Left hindlimb (tissue), 1 donor: ENCODE data around the gene CD81.

ENCODE experiments used
- DNase-seq: peaks from one replicate; pipeline ENCODE4 v3.0.0-alpha.2; 2018

Gene CD81

DNA sequence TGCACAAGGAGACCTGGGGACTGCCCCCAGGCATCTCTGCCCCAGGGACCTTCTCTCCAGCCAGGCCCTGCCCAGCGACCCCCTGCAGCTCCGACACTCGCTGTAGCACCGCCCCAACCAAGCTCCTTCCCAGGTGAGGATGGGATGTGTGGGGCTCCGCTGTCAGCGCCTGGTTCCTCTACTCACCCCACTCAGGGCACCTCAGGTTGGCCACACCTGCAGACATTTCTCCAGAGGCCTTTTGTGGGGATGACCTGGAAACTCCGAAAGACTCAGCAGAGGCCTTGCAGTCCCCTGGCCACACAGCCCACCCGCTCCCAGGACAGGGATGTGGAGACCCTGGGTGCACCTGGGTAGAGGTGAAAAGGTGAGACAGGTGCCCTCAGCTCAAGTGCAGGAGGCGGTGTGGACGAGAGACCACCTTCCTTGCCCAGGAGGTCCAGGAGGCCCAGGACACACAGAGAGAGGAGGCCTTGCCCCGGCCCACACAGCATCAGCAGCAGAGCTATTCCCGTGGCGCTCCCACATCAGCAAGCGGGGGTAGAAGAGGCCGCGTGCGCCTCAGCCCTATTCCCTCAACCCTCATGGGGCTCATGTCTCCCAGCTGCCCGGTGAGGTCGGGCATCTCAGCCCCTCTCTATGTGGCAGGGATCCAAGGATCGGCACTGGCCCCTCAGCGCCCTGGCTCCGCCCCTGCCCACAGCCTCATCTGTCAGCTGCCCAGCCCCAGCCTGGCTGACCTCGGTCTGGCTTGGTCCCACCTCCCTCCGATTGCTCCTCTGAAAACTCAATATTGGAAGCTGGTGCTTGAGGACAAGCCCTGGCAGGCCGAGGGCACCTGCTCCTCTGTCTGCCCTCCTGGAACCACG, 46.3 kb downstream of the CD81 start:
- no peak for DNase-seq

DNA sequence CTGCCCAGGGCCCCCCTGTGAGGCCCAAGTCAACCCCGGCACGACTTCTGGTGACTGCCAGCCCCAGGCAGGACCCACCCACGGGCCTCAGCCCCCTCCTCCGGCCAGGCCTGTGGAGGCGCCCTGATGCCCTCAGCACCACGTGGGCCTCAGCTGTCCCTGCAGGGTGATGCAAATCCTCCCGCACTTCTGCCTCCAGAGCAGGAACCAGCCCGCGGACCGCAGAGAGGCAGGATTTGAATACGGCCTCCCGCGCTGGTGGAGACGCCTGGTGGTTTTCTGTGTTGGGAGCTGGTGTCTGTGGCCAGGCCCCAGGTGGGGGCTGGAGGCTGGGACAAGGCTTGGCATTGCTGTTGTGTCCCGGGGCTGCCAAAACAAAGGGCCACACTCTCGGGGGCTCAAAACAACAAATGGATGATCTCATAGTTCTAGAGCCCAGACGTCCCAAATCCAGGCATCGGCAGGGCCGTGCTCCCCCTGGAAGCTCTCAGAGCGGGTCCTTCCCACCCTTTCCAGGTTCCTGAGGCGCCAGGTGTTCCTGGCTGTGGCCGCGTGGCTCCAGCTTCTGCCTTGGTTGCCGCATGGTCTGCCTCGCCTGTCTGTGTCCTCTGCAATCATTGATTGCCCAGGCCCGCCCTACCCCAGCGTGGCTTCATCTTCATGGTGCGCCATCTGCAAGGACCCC, 47.8 kb downstream of the CD81 start:
- DNase-seq, result no peak

DNA sequence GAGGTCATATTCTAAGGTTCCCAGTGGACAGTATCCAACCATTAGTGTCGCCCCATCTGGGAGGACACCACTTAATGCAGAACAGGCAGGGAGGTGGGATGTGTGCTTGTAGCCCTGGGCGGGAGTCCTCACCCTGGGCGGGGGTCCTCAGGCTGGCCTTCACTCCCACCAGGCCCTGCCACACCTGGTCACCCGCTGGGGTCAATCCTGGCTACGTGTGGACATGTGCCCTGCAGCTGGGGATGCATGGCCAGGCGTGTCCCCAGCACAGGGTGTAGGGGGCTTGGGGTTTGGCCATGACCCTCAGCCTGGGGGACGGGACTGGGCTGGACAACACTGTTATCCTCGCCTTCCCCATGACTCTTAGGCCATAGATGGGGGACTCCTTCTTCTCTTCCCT, 48.4 kb downstream of the CD81 start:
- DNase-seq, result no peak

DNA sequence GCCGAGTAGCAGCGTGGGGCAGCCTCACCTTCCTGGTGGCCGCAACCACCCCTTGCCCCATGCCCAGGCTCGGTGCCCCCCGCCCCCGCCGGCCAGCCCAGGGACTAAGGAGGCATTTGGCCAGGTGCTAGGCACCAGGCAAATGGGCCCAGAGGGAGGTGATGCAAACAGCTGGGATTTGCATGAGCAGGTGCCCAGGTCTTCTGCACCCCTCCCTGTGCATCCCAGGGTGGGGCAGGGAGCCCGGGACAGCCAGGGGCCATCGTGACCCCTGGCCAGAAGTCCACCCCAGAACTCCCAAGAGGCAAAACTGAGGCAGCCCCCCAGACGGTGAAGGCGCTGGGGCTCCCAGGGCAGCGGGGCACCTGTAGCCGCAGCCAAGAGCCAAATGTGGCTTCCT, 49.1 kb downstream of the CD81 start:
- DNase-seq, result no peak

DNA sequence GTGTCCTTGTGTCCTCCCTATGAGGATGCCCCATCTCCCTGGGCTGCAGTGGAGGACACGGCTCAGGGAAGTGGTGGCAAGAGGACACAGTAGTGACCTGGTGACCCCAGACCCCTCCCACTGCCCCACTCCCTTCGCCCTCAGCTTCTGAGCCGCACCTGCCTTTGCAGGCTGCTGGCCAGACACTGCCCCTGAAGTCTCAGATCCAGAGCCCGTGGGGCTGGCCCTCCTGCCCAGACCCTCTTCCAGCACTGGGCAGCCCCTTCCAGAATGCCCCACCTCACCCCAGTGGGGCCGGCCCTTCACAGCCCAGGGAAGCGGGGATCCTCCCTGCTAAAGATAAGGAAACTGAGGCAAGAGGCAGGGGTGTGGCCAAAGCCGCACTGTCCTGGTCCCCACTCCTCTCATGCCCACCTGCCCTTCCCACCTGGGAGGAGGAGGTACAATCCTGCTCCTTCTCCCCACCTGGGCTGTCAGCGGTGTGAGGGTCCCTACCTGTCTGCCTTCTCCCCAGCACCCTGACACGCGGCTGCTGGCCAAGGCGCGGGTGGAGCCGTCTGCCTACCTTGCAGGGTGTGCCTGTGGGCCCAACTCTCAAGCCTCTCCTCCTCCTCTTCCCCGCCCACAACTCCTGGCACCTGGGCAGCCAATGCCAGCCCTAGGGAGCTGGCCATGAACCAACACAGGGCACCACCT, 49.9 kb downstream of the CD81 start:
- no peak for DNase-seq

DNA sequence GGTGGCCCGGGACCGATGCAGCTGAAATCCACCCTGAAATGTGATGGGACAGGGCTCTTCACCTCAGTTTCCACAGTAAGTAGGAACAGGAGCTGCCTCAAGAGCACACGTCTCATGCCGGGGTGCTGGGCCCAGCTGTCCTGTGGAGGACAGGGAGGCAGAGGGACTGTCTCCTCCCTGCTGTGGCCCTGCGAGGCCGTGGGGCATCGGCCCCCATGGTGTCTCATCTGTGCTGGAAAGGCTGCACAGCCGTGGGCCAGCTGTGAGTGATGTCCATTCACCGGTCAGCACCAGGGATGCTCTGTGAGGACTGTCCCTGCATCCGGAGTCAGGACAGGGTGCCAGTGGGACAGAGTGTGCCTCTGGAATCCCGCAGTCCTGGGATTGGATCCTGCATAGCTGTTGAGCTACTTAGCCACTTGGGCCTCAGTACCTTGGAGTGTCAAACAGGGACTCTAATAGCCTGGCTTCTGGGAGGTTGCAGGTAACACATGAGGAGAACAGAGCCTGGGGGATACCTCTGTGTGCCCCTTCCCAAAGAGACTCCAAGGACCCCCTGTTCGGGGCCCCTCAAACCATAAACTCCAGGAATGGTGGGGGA, 50.7 kb downstream of the CD81 start:
- DNase-seq, result no peak

DNA sequence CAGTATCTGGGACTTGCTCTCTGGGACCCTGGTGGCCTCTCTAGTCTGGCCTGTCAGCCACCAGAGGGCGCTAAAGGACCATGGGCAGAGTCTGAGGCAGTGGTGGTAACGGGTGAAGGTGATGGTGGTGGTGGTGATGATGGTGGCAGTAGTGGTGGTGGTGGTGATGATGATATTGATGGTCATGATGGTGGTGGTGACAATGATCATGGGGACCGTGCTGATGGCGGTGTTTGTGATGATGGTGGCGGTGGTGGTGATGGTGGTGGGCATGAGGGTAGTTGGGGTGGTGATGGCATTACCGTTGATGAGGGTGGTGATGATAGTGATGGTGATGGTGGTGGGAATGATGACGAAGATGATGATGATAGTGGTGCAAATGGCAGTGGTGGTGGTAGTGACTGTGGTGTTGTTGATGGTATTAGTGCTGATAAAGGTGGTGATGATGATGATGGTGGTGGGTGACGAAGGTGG, 51.2 kb downstream of the CD81 start:
- no peak for DNase-seq

DNA sequence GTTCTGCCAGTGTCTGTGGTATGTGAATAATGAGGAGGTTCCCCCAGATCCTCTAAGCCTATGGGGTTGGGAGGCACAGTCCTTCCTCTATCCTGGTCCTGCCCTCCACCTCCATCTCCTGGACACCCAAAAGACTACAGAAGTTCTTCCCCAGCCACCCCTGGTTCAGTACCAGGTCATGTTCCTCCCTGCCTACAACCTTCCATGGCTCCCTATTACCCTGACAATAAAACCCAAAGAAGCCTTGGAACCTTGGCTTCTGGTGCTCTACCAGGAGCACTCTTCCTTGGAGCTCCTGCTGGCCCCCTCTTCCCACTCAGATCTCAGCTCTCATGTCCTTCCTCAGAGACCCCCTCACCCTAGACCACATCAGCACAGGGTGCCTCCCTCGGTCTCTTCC, 54.3 kb downstream of the CD81 start:
- no peak for DNase-seq

DNA sequence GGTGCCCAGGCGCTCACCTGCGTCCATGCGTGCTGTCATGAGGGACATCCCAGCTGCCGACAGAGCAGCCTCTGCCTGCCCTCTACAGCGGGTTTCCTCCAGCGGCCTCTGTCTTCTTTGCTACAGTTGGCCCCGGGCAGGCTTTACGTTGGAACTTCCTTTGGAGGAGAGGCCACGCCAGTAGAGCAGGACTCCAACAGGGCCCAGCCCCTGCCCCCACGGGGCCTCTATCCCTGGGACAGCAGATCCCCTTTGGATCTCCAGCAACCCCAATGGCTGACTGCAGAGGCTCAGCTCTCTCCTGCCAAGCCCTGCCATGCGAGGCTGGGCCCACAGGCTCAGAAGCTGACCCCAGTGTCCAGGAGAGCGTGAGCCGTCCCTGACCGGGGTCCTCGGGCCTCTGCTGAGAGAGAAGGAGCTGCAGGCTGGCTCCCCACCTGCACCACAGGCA, 55.1 kb downstream of the CD81 start:
- peak; percentile 21 for DNase-seq

DNA sequence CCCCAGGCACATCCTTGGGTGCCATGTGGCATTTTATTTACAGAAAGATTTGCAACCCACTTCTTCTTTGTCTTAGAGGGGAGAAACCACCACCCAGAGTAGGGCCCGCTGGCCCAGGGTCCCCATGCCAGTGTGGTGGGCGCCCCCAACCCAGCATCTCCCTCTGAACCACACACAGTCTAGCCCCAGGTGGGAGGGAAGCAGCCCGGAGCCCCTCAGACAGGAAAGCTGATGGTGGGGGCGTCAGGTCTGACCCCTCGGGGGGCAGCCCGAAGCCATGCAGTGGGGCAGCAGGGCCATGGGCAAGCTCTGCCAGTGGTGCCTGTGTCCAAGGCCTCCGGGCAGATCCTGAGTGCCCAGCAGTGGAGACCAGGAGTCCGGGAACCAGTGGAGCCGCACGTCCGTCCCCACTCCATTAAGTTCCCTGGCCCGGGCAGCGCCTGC, 55.5 kb downstream of the CD81 start:
- peak; percentile 18 for DNase-seq

DNA sequence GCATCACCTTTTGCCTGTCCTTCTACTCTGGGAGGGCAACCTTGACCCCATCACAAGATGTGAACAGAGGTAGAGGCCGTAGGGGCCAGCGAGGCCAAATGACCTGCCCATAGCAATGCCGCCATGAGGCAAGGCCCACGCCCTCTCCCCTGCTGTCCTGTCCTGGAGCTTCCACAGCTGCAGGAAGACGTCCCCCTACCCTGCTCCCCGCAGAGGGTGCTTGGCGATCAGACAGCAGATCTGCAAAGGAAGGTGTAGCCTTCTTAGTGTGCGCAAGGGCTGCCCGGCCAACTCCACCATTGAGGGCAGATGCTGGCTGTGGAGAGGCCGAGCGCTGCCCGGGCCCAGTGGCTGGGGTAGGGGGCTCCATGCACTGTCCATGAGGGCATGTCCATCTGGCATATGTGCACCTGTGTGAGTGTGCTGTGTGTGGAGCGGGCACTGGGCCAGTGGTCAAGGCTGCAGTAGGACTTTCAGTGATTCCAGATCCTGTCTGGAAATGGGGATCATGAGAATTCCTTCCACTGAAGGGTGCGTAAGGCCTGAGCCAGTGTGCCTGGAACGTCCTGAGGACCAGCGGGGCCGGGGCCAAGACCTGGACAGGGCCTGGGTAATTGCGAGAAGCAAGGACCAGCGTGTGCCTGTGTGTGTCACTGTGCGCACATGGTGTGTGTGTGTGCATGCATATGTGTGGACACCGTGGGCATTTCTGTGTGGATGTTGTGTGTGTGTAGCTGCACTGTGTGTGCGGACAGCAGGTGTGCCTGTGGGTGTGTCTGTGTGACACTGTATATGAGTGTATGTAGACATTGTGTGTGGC, 56.2 kb downstream of the CD81 start:
- DNase-seq, result peak; percentile 13

DNA sequence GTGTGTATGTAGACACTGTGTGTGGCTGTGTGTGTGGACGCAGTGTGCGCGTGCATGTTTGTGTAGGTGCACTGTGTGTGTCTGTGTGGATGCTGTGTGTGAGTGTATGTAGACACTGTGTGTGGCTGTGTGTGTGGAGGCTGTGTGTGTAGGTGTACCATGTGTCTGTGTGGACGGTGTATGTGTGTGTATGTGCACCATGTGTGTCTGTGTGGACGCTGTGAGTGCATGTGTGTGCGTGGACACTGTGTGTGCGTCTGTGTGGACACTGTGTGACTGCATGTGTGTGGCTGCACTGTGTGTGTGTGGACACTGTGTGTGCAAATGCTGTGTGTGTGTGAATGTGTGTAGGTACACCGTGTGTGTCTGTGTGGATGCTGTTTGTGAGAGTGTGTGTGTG, 56.9 kb downstream of the CD81 start:
- DNase-seq, result no peak

DNA sequence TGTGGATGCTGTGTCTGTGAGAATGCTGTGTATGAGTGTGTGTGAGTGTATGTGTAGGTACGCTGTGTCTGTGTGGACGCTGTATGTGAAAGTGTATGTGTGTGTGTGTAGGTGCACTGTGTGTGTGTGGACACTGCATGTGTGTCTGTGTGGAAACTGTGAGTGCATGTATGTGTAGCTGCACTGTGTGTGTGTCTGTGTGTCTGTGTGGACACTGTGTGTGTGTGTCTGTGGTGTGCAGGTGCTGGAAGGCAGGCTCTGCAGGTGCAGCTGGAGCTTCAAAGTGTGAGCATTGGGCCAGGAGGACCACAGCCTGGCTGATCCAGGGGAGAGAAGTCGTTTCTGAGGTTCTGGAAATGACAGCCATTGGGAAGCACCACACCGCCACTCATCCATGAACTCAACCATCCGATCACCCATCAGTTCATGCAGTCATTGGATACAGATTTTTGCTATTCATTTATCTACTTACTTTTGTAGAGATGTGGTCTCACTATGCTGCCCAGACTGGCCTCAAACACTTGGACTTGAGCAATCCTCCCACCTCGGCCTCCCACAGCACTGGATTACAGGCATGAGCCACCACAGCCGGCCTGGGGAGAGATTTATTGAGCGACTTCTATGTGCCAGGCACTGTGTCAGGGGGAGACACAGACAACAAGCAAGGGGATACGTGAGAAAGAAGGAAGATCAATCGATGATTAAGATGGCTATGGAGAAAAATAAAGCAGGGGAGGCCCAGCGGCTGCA, 57.6 kb downstream of the CD81 start:
- peak; percentile 15 for DNase-seq

DNA sequence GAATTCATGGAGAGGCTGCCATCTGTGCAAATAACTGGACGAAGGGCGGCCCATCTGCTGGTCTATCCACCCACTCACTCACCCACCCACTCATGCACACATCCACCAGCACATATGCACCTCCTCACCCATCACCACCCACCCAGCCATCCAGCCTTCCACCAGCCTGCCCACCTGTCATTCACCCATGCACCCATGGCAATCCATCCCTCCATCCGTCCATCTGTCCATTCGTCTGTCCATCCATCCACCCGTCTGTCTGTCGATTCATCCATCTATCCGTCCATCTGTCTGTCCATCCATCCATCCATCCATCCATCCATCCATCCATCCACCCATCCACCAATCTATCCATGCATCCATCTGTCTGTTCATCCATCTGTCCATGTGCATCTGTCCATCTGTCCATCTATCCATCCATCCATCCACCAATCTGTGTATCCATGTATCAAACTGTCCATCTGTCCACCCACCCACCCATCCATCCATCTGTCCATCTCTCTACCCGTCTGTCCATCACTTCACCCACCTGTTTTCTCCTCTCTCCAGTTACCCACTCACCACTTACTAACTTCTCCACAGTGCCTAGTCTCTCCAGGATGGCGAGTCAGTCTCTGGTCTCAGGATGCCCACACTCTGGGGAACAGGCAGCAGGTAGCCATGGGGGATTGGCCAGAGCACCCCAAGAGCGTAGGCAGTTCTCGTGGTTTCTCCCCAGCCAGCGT, 58.3 kb downstream of the CD81 start:
- DNase-seq, result peak; percentile 10

DNA sequence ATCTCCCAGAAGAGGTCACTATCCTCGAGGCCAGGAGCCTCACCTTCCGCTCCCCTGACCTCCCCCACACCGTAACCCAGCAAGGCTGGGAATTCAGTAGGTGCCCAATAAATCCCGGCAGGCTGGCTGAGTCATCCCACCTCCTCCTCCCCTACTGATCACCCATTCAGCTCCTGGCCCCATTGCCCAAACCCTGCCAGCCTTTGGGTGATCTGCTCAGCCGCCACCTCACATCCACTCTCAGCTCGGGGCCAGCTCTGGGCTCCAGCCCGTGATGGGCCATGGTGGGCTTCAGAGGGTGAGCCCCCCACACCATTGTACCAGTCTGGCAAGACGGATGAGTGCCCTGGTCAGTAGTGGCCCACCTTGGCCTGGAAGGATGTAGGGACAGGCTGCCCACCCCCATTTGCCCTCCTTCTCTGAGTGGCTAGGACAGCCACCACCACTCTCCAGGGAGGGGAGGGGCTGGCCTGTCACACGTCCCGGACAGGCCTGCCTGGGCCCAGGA, 59.0 kb downstream of the CD81 start:
- no peak for DNase-seq

DNA sequence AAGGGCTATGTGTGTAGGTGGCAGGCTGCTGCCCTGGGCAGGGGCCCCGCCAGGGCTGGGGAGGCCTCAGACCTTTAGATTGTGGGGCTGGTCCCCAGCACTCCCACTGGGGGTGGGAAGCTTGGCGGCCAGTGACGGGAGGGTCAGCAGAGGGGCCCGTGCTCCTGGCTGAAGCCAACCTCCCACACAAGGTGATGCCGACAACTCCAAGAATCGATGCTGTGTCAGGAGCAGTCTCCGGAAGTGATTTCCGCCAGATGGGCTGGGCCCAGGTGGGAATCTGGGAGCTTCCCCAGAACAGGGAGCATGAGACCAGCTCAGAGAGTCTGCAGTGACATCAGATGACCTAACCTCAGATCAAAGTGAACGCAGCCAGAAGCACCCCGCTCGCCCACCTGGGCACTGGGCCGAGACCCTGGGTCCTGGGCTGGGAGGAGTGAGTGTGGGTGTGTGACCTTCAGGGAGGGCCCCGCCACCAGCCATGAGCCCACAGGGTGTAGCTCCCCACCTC, 59.5 kb downstream of the CD81 start:
- peak; percentile 16 for DNase-seq

DNA sequence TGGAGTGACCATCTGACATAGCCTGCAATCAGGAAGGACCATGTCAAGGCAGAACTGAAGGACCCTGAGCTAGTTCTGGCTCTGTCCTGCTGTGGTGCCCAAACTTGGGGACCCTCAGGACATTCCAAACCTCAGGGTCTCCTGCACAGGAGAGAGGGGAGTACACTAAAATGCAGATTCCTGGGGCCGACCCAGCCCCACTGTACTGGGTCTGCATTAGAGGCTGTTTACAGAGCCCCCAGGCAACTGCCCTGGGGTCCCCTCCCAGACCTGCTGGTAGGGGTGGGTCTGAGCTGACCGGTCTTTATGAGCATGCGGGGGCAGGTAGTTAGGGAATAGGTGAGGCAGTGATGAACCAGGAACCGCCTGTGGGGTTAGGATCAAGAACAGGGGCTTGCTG, 60.4 kb downstream of the CD81 start:
- no peak for DNase-seq

DNA sequence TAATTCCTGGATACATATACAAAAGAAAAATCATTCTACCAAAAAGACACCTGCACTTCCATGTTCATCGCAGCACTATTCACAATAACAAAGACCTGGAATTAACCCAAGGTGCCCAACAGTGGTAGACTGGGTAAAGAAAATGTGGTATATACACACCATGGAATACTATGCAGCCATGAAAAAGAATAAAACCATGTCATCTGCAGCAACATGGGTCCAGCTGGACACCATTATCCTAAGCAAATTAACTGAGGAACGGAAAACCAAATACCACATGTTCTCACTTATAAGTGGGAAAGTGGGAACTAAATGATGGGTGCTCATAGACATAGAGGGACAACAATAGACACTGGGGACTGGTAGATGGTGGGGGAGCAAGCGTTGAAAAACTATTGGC, 62.7 kb downstream of the CD81 start:
- no peak for DNase-seq

DNA sequence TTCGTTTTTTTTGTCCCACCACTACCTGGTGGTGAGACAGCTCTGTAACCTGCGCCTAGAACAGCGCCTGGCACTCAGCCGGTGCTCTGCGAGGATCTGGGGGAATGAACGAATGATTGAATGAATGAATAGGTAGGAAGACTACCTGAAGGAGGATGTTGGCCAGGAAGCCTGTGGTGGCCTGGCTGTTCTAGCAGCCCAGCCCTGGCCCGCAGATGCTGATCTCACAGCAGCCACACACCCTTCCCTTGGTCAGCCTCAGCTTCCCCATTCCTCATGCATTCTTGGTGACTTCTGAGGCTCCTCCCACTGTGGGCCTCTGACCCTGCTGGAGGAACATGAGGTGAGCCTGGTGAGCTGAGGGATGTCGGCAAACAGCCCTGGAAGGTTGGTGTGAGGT, 63.5 kb downstream of the CD81 start:
- DNase-seq, result no peak

DNA sequence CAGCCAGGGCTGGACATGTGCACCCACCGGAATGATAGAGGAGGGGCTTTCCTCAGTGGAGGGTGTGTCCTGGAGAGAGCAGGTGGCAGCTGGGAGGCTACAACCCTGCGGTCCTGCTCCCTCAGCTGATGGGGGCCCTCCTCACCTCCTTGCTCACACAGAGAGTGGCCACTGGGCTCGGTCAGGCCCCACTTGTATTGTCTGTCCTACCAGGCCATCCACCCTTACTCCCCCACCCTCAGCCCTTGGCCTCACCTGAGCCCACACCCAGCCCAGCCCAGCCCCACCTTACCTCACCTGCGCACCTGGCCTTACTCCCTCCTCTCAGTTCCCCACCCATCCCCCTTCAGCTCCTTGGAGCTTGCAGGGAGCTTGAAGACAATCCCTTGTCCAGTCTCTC, 64.1 kb downstream of the CD81 start:
- DNase-seq, result peak; percentile 20
